Activated CD8-positive, alpha-beta memory T cell treated with anti-CD3 and anti-CD28 coated beads, Interleukin-2, amount 50 U/mL, for 24 hours (primary cell): ENCODE results near the gene DNAJB5.
A peak's percentile ranks its signal among the peaks of the same experiment; 100 is the strongest.
"Not testable (repeated sequence)": the region's sequence is repeated elsewhere in the genome, so short reads cannot be mapped to it uniquely, and the experiment has no call there.

ENCODE experiments used
- DNase-seq: peaks from one replicate; pipeline ENCODE4 v3.0.0-alpha.2; 2020; ENCODE audit errors: extremely low read depth

The DNAJB5 gene

GRCh38 chr9:34989003-34989945 lies at the start of gene DNAJB5:
DNAJB5 (plus strand) TSS chr9:34989745; CDS start chr9:34990631, 886 bp downstream.
- DNase-seq = peak; percentile 93

DNA sequence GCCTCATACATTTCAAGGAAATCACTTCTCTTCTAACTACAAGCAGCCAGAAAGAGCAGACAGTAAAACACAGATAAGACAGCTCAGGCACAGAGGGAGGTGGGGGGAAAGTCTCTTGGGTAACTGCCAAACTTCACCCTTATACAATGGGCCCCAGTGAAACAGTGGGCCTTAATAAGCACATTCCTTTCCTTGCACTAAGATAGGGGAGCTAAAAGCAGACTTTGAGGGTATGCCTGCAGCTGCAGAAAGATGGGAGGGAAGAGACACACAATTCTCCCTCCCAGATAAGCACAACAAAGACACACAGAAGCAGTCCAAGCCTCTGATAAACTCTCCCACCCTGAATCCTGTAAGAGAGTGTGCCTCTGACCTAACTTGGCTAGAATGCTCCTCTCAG lies 49.6 kb upstream of the DNAJB5 start:
- not testable (repeated sequence) for DNase-seq

DNA sequence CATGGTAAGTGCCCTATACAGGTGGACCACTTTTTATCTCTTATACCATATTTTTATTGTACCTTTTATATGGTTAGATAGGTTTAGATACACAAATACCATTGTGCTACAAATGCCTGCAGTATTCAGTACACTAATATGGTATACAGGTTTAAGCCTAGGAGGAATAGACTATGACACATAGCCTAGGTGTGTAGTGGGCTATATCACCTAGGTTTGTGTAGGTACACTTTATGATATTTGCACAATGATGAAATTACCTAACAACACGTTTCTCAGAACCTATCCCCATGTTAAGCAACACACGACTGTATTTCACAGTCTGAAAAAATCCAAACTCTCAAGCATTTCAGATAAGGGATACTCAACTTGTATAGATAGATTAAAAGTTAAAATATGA lies 41.1 kb upstream of the DNAJB5 start:
- no peak for DNase-seq

- DNase-seq = no peak
Measured at GRCh38 chr9:34954225-34954624, 35.3 kb upstream of the DNAJB5 start.

GRCh38 chr9:34956066-34956465 lies 33.5 kb upstream of the DNAJB5 start:
- DNase-seq = not testable (repeated sequence)

DNA sequence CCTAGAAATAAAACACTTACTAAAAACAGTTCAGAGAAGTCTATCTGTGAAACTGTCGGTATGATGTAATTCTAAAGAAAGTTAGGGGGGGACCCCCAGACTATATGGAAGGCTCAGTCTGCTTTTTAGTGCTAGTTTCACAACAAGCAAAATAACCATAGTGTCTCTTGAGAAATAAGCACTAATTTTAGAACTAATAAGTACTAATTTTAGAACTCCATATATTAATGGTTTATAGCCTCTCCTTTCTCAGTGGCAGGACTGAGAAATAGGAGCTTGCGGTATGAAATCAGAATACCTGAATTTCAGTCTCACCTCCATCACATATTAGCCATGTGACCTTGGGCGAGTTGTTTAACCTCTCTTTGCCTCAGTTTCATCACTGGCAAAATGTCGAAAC lies 32.9 kb upstream of the DNAJB5 start:
- no peak for DNase-seq

GRCh38 chr9:34957492-34958410 lies 31.8 kb upstream of the DNAJB5 start, which contains the start of gene PHF24:
PHF24 (plus strand) TSS chr9:34958285; CDS start chr9:34971299, 13,014 bp downstream.
- no peak for DNase-seq

DNA sequence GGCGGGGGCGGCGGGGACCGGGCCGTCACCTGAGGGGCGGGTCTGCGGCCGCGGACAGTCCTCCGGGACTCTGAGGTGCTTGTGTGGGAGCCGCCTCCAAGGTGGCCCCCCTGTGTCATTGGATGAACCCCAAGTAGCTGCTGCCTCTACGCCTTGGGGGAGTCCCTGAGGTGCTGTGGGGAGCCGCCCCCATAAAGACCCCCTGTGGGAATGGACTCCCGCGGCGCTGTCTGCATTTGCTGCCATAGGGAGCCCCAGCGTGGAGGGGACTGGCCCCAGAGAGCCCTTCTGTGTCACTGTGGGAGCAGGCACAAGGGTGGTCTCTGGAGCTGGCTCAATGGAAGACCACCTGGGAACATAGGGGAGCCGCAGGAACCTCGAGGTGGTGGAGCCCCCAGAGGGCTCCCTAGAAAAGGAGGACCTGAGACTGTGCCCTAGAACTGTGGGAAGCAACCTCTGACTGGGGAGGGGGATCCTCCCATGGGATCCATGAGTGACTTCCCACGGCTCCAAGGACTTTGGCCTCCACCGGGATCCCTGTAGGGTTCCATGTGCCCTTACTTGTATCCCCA lies 31.0 kb upstream of the DNAJB5 start:
- DNase-seq = no peak

DNA sequence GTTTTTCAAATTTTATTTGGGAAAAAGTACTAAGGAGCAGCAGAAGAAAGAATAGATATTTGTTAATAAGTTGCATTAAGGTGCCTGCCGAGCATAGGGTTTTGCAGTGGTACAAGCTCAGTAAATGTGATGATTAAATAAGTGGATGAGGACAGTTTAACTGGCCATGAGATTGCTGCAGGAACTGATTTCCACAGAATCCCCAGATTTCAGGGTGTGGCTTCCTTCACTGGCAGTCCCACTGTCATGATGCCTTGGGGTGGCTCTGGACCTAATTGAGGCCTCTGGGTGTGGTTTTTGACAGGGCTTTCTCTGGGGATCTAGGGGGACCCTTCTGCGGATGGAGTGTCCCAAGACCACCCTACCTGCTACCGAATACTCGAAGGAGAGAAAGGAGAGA lies 30.1 kb upstream of the DNAJB5 start:
- no peak for DNase-seq

DNA sequence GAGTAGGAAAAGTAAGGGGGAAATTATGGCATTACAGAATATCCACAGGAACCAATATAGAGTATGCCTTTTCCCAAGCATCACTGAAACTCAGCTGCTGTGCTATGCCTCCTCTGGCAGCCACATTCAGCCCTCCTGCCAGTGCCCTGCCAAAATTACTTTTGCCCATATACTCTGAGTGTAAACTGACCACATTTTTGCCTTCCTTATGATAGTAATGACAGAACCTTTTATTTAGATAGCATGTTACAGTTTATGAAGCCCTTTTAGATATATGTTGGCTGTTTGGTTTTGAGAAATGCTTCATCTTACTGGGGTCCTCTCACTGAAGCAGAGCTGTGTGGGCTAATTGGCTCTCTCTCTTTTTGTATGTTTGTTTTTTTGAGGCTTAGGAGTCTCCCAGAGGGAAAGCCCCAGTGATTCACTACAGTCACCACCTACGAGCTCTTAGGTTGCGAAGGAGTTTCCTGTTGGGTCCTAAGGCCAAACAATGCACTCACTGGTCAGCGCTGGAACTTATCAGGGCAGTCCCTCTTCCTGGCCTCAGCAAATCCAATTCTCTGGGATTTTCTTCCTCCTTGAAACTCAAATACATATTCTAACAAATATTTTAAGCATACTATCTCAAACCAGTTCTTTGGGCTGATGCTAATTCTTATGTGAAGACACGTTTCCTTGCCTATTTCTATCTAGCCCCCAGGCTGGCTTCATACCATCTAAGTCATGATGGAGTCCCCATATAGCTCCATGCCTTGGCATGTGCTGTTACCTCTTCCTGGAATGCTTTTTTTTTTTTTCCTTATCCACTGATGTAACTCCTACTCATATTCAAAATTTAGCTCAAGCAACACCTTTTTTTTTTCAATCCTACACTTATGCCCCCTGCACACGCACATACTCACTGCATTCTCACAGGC lies 27.7 kb upstream of the DNAJB5 start:
- DNase-seq = no peak

DNA sequence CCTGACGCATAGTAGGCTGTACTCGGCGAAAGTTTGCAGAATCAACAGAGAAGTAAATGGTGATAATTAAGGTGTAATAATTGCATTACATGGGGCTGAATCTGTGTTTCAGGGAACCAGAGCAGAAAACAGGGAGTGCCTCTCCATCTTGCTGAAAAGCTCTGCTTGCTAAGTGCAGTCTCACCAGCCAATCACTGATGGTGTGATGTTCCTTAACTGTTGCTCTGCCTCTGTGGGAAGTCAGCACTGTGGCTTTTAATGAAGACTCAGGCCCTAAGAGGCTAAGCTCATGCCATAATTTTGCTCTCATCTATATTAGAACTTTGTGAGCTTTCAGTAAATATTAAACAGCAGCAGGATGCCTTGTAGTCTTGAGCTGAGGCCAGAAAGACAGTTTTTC lies 27.0 kb upstream of the DNAJB5 start:
- no peak for DNase-seq

DNA sequence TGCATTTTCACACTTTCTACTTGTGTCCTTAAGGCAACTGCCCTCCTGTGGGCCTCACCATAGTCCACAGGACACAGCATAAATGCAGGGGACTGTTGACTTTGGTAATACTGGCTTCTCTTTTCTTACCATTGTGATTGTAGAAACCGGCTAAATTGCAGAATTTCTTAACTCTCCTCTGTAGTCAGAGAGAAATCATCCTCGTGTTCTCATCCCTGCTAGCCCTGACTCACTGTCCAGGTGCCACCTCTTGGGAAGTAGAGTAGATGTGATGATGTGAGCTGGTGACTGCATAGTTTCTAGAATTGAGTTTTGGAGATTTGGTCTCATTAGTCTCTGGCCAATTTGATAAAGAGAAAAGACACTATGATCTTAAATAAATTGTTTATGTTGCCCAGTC lies 26.0 kb upstream of the DNAJB5 start:
- DNase-seq = no peak

- DNase-seq = no peak
Measured at GRCh38 chr9:34964458-34964857, 25.1 kb upstream of the DNAJB5 start.

DNA sequence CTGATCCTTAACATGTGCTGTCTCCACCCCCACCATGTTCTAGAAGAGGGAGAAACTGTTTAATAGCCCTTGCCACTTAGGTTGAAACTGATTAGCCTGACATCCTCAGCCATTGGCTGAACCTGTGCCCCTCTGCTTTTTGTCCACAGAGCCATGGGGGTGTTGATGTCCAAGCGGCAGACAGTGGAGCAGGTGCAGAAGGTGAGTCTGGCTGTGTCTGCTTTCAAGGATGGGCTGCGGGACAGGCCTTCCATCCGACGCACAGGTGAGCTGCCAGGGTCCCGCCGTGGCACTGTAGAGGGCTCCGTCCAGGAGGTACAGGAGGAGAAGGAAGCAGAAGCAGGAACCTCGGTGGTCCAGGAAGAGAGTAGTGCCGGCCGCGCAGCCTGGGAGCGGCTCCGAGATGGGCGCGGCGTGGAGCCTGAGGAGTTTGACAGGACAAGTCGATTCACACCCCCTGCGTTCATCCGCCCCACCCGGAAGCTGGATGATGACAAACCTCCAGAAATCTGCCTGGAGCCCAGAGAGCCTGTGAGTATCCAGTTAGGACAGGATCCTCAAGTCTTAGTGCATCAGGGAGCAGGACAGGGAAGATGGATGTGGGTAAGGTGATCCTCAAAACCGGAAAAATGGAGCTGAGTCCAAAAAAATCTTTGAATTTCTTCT lies 18.3 kb upstream of the DNAJB5 start:
- DNase-seq = no peak

DNA sequence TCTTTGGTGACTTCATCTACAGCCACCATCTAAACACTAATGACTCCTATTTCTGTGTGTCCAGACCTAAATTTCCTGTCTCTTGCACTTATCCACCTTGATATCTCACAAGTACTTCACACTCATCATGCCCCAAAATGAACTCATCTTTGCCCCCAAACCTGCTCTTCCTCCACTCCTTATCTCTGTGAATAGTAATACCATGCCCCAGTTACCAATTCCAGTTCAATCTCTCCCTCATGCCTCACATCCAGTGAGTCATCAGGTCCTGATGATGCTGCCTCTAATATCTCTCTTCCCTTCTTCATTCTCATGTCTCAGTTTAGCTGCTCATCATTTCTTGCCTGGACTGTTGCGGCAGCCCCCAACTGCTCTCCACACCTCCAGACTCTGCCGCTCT lies 14.9 kb upstream of the DNAJB5 start:
- DNase-seq = no peak

- no peak for DNase-seq
Measured at GRCh38 chr9:34976441-34976840, 13.1 kb upstream of the DNAJB5 start.

DNA sequence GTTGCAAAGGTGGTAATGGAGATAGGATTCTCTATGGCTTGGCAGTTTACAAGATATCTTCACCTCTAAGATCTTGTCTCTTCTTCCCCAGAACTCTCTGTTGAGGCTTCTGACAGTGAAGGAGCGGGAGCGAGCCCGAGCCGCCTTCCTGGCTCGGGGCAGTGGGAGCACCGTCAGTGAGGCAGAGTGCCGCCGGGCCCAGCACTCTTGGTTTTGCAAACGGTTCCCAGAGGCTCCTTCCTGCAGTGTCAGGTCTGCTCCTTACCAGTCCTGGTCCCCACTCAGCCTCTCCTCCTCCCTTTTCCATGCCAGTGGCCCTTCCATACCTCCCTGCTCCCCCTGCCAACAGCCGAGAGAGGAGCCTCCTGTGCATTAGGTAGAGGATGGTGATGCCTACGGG lies 12.6 kb upstream of the DNAJB5 start:
- no peak for DNase-seq

DNA sequence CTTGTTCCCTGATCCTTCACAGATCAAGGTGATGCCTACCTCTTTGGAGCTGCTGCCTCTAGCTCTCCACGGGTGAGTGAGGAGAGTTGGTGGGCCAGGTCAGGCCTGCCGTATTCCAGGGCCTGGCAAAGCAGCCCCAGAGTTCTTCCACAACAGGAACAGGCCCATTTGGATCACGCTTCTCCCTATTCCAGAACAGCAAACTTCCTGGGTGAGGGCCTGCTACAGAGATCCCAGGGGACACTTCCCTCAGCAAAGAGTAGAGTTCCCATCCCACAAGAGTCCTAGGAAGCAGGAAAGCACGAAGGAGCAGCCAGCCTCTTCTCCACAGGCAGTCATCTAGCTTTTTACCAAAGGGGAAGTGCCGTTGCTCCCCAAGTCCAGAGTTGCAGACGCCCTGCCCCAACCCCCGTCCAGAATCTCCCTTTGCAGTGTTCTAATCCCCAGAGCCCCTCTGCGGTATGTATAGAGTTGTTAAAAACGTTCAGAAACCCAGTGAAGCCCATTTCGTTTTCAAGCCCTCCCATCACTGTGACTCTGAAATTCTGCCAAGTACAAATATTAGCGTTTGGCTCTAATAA lies 9.3 kb upstream of the DNAJB5 start:
- DNase-seq = no peak

GRCh38 chr9:34982361-34982760 lies 7.2 kb upstream of the DNAJB5 start:
- no peak for DNase-seq

DNA sequence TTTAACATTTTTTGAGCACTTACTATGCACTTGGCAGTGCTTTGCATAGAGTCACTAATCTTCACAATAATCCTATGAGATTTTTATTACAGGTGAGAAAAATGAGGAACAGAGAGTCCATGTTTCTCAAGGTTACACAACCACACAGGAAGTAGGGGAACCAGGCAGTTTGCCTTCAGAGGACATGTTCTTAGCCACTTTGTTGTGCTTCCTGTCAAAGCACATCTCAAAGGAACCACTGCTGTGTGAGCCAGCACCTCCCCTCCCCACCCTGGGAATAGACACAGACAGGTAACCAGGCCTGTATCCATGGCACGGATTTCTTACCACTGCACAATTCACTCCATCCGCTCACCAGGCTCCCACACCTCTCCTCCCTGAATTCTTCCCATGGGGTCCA lies 6.3 kb upstream of the DNAJB5 start:
- no peak for DNase-seq
